Non-pigmented ciliary epithelial cell (primary cell): ENCODE results near the gene AP1G2.

Experiments used
- DNase-seq: peaks from one replicate; pipeline ENCODE4 v3.0.0-alpha.2; 2010; ENCODE audit warnings: low read depth

The AP1G2 gene

DNA sequence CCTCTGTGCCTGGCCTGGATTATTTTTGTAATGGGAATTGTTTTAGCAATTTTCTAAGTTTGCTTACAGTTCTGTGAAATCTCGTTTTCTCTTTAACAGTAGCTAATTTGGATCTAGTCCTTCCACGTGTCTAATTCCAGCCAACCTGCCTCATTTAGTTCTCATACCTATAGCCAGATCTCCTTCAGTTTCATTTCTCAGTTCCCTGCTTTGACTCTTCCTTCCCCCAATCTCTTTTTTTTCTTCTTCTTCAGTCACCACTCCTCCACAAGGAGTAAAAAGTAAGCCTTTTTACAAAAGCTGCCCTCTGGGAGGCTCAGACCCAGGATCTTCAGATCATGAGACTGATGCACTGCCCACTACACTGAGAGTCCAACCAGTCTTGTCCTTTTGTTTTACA lies 10.1 kb downstream of the AP1G2 start:
- no peak for DNase-seq

DNA sequence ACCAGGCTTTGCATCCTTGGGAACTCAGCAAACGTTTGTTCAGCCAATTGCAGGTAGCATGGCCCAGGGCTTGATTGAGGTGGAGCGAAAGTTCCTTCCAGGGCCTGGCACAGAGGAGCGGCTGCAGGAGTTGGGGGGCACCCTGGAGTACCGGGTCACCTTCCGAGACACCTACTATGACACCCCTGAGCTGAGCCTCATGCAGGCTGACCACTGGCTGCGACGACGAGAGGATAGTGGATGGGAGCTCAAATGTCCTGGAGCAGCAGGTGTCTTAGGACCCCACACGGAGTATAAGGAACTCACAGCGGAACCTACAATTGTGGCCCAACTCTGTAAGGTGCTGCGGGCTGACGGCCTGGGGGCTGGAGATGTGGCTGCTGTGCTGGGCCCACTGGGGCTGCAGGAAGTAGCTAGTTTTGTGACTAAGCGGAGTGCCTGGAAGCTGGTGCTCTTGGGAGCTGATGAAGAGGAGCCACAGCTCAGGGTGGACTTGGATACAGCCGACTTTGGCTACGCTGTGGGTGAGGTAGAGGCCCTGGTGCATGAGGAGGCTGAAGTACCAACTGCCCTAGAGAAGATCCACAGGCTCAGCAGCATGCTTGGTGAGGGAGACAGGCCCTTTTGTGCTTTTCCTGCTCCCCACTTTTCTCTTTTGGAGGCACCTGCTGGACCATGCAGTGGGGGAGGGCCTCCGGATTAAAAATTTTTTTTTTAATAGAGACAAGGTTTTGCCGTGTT lies 10.7 kb downstream of the AP1G2 start:
- no peak for DNase-seq

DNA sequence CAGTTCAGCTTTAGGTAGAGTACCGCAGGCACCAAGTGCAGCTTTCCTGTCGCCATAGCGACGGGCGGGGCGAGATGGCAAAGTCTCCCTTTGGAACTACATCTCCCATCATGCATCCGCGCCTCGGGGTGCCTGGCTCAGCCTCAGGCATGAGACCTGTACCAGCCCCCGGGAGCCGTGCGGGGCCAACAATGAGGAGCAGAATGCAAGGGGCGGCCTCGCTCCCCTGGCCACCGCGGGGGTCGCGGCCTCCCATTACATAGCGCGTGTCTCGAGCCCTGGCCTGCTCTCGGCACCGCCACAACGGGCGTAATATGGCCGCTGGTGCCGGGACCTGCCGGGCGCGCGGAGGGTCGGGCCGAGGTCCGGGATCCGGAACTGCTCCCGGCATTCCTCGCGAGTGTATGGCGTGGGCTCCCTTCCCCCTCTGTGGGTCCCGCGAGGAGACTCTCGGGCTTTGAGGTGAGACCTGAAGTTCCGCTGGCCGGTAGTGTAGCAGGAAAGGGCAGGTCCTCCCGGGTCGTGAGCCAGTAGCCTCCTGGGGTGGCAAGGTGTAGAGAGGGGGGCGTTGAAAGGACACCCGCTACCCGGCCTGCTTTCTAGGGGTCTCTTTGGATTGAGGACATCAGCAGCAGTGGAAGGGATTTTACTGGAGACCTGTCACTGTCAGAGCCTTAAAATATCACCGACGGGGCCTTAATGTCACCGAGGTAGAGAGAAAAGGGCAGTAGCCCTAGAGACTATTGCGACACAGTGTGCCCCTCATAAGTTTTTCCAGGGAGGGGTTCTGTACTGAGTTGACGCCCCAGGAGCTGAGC lies 11.5 kb downstream of the AP1G2 start, which contains the start of gene THTPA:
Gene THTPA, plus strand, starts transcription at position 390 of the 818 bp plus-strand sequence. CDS start 487 bp downstream, outside the sequence.
- peak; percentile 56 for DNase-seq

DNA sequence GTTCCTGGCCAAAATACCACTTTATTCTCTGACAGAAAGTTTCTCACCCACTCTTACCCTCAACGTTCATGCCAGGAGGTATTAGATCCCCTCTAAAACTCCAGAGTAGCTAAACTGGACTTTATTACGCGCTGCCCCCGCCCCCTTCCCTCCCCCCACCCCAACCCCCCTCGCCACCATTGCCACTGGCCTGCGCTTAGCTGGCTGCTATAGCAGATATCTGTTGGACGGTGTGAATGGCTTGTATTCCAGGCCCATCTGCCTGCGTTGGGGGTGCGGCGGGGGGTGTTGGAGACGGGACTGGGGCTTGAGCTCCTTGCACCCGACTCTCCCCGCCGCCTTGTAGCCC lies 12.1 kb downstream of the AP1G2 start:
- no peak for DNase-seq

DNA sequence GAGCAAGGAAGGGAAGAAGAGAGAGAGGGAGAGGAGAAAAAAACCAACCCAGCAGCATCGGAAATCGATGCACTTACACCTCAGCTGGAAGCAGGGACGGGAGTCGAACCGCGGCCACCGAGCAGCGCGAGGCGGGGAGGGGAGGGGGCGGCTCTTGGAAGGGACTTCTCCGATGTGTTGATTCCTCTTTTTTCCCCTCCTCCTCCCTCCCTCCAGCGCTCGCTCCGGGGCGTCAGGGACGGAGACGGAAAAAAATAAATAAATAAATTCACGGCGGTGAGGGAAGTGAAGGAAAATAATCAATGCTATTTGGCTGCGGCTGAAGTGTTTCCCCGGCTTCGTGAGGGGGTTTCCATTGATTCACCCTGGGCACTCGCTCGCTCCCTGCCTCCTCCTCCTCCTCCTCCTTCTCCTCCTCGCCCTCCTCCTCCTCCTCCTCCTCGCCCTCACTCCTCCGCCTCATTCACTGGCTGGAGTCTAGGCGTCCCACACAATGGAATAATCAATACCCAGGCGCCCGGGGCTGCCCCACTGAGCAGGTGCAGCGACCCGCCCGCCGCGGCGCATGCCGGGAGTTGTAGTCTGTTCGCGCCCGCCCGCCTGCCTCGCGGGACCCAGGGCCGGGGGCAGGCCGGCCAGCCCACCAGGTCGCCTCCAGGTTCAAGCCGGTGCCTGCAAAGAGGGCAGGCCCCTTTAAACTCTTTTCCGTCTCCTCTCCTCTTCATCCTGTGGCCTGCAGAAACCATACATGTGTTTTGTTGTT lies 16.1 kb downstream of the AP1G2 start, which contains the start of gene ZFHX2:
Gene ZFHX2, minus strand, starts transcription at position 500 of the 763 bp plus-strand sequence. CDS start 16,440 bp downstream, outside the sequence.
- no peak for DNase-seq

DNA sequence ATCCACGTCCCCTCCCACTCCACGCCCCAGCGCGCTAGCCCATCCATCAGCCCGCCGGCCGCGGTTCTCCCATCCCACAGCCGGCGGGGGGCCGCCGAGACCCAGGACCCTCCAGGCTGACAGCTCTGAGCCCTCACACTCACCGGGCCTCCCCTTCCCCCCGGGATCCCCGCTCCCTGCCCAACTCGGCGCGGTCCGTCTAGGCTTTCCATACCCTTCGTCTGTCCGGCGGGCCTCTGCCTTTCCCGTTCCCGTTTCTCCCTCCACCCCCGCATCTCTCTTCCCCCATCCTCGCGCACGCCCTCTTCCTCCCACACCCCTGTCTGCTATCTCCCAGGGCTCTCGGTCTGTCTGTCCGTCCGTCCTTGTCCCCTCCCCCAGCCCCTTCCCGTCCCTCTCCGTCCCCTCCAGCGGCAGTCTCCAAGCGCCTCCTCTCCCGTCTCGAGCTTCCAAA lies 16.8 kb downstream of the AP1G2 start:
- no peak for DNase-seq

DNA sequence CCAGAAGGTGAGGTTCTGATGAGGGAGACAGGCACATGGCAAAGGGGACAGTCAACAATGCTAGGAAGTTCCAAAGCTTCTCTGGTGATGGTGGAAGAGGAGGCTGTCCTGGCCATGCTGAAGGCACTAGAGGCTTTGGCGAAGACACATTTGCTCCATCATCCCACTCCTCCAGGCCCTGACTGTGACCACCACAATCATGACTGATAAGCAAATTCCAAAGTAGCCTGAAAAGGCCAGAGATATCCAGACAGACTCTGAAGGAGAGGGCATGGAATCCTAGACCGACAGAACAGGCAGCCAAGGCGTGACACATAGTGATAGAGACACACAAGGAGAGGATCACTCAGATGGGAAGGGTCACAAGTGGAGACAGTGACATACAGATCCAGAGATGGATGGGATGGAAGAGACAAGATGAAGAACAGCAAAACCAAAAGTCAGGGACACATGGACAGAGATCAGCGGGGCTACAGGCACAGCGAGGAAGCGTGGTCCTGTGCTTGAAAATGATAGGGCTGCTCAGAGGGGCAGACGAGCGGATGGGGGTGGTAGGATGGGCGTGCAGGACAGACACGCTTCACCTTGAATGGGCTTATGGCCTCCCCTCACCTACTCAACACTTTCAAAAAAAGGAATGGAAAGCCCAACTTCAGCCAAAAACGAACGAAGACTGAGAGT lies 17.3 kb downstream of the AP1G2 start:
- no peak for DNase-seq

DNA sequence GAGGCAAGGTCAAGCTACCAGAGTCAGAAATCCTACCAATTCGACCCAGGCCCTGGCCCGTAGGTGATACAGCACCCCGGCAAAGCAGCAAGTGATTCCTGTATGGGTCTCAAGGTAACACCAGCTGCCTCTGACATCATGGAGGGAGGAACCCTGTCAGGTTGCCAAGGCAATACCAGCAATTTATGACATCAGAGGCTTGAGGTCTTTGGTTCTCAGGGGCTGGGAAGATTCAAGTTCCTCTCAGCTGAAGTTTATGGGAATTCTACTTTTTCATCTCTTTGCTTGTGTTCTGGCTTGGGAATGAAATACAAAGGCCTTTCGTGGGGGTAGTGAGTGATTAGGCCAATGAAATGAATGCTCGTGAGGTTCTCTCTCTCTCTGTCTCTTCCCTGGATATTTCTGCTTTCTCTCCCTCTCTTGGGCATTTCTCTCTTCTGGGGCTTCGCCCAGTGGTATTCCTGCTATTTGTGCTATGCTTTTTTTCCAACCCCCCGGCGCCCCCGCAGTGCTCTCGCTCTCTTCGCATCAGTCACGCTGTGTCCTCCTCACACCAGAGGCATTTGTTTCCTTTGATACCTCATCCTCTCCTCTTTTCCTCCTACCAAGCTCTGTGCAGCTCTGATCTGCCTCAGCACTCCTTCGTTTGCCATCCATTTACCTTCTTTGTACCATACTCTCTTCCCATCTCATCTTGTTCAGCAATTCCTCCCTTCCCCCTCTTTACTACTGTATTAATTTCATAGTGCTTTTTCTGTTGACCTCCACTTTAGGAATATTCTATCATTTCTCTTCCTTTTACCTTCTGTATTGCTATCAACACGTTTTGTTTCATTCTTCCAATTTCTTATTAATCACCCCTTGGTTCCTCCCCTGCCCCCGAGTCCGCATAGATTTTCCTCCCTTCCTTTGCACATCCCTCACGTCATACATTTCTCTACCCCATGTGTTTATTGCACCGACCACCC lies 19.0 kb downstream of the AP1G2 start:
- DNase-seq = no peak

DNA sequence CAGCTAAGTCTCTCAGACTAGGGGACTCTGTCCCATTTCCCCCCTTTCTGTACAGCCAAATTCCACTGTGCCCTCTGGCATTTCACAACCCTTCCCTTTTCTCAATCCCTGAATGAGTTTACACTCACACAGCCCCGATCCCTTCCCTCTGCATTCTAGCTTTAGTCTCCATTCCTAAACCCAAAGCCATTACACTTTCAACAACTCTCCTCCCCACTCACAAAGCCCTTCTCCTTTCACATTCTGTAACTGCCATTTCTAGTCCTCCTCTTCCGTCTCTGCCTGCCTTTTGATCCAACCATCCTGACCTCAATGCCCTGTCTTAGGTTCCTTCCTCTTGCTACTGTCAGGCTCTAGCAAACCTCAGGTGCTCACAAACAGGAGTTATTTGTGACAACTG lies 19.7 kb downstream of the AP1G2 start:
- no peak for DNase-seq

DNA sequence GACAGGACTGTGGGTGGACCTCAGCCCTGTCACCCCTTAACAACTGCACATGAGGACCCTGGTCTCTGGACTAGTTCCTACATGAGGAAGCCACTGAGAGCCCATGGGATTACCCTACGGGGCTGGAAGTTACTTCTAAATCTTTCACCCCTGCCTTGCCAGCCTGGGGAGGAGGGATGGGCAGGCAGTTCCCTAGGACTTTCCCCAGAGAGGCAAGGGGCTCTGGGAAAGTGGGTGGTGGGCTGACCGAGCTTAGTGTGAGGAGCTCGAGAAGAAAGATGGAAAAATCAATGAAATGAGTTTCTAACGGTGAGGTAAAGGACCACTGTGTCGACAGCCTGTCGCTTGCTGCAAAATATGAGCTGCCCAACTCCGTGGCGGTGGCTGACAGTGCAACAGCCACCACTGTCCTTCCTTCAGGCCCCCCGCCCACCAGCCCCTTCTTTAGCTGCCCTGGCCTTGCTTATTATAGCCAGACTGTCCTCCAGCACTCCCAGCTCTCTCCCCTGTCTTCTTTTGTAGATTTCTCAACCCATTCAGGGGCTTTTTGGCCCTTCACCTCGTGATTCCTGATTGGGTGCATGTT lies 21.0 kb downstream of the AP1G2 start:
- no peak for DNase-seq

DNA sequence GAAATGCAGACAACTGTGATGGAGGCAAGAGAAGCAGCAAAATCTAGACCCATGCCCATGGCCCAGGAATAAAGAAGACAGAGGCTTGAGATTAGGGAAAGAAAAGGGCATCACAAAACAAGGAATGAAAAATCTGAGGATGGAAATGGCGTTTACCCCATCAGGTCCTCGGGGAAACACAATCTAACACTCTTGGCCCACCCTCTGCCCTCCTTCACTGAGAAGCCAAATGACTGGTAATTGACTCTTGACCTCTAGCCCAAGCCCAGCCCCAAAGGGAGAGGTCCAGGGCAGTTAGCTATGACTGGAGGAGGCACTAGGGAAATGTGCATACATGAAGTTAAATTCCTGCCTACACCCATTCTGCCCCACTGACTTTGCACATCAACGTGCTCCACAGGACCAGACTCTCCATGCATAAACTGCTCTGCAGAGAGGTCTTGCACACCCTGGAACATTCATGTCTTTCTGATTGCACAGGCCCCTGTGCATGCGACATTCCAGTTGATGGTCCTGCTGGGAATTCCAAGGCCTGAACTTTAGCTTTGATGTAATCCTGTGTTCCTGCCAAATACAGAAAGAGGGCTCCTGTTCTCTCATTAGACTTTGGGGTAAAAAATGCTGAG lies 21.7 kb downstream of the AP1G2 start:
- DNase-seq = no peak

DNA sequence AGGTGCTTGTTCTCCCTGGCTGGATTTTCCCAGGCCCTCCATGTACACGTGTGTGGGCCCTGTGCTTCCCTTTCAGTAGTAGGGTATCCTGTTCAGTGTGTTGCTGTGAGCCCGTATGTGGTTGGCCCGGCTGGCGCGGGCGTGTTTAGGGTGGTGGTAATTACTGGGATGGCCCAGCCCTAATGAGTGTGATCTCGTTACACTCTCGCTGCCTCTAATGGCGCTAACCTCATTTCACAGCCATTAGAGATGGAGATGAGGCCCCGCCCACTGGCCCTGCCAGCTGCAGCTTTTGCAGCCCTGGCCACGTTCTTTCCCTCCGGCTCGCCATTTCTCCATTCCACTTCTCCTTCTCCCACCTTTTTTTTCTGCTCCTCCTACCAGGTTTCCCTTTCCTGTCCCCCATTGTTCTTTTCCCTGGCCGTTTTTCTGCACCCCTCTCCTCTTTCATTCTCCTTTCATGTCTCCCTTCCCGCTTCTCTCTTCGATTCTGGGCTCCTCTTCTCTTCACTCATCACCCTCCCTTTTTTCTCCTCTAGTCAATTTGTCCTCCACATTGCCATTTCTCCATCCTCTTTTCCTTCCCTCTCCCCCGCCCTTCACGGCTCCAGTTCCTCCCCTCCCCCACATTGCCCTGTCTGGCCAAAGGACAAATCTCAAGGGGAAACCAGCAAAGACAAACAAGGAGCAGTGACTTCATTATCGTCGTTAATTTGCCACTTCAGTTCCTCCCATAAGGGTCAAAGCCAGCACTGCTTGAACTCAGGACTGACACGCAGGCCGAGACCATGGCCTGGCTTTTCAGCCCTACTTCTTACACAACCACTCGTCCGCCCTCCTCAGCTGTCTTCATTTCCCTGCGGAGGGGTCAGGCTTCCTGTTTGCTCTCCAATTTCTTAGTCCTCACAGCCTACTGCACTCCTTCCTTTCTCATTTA lies 22.8 kb downstream of the AP1G2 start:
- no peak for DNase-seq

DNA sequence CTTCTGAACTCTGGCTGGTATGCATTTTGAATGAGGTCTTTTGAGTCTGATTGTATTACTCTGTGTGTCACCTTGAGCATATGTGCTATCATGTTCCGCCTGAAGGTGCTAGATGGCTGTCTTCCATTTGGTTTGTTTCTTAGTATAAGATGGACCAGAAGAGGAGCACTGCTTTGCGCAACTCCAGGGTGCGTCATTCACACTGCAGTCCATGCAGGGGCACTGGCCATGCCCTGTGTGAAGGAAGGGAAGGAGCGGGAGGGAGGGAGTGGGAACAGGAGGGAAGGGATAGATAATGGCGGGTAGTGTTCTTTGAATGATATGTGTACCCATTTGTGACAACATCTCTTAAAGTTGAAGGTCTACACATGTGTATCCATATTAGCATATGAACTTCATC lies 24.2 kb downstream of the AP1G2 start:
- DNase-seq = no peak

DNA sequence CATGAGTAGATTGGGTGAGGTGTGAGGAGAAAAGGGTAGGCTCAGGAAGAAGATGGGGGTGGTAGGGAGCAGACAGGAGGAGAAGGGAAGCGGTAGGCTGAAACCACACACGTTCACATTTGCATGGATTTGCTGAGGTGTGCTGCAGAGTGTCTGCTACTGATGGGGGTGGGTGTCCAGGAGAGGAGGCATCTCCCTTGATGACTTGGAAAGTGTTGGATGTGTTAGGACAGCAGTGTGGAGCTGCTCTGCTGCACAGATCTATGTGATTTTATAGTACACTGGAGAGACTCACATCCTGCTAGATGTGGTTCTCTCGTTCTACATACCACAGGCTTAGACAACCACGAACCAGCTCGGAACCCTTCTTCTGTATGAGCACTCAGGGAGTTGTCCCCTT lies 25.3 kb downstream of the AP1G2 start:
- no peak for DNase-seq

DNA sequence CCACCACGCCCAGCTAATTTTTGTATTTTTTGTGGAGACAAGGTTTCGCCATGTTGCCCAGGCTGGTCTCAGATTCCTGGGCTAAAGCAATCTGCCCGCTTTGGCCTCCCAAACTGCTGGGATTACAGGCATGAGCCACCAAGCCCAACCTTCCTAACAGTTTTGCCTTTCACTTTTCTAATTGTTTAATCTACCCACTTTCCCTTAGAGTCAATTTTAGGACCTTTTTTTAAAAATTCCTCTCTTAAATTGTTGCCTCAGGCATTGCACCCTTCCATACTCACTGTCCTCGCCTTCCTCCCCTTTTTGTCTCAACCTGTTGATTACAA lies 27.5 kb downstream of the AP1G2 start:
- no peak for DNase-seq

DNA sequence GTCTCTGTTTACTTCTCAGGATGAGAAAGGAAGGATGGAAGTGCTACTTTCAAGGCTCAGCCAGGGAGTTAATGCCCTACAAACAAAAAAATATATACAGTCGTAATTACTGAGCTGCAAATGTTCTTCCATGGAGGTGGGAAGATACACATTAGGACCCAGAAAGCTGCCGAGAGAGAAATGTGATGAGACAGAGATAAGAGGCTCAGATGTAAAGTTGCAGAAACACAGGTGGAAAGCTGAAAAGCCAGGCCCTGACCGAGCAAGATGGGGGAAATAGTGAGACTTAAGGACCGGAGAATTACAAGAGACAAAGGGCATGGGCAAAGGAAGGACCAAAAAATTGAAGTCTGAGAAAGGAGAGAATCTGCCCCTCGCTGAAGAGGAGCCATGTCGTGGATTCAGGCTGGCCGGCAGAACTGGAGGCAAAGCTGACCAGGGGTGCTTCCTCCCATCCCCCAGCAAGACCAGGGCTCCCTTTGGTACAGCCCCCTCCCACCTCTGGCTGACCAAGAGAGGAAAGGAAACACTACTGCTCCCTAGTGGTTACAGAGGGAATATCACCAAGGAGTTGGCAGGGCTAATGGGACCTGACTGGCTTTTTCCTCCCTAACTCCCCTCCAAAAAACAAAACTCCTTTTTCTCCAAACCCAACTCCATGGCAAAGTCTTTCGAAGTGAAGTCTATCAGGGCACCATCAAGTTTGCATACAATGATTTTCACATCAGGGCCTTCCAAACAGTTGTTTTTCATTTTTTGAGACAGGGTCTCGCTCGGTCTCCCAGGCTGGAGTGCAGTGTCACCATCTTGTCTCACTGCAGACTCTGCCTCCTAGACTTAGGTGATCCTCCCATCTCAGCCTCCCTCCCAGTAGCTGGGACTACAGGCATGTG lies 28.1 kb downstream of the AP1G2 start:
- DNase-seq = no peak

DNA sequence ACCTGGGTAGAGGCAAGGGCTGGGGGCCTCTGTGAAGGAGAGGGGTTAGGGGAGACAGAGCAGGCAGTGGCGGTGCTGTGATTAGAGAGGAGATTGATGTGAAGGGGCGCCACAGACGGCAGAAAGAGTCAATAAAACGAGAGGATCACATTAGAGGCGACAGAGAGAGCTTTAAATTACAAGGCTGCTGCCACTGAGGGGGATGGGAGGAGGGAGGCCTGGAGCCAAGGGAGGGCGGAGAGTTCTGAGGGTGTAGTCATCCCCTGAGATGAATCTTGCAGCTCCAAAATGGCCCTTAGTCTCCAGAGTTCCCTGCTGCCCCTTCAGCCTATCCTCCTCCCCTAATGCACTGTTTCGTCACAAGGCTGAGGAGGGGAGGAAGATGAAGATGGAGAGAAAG lies 28.8 kb downstream of the AP1G2 start:
- no peak for DNase-seq
